HG03196 (cell line): Measurements from ENCODE around the gene NCAM2.
"Not testable (repeated sequence)": the region's sequence is repeated elsewhere in the genome, so short reads cannot be mapped to it uniquely, and the experiment has no call there.

ENCODE experiments used
- ATAC-seq: cut with Tn5 transposase; IDR thresholded peaks from one replicate; pipeline ENCODE4 v1.9.1; 2021; ENCODE audit not compliant: unreplicated experiment

Gene NCAM2

GRCh38 chr21:21102896-21103295, 104.7 kb downstream of the NCAM2 start:
- no peak for ATAC-seq

- no peak for ATAC-seq
Observed at GRCh38 chr21:21103692-21104091, 105.5 kb downstream of the NCAM2 start.

- no peak for ATAC-seq
Observed at GRCh38 chr21:21109736-21110135, 111.5 kb downstream of the NCAM2 start.

GRCh38 chr21:21111309-21111920, 113.2 kb downstream of the NCAM2 start:
- ATAC-seq: no peak

- no peak for ATAC-seq
Observed at GRCh38 chr21:21114461-21114860, 116.3 kb downstream of the NCAM2 start.

GRCh38 chr21:21119091-21119490, 120.9 kb downstream of the NCAM2 start:
- ATAC-seq: no peak

- no peak for ATAC-seq
Observed at GRCh38 chr21:21122680-21123079, 124.5 kb downstream of the NCAM2 start.

GRCh38 chr21:21132390-21132789, 134.2 kb downstream of the NCAM2 start:
- no peak for ATAC-seq

GRCh38 chr21:21137986-21138385, 139.8 kb downstream of the NCAM2 start:
- ATAC-seq: no peak

- no peak for ATAC-seq
Observed at GRCh38 chr21:21146587-21147373, 148.6 kb downstream of the NCAM2 start.

GRCh38 chr21:21147374-21147745, 149.2 kb downstream of the NCAM2 start:
- ATAC-seq: no peak

- no peak for ATAC-seq
Observed at GRCh38 chr21:21148009-21148408, 149.8 kb downstream of the NCAM2 start.

GRCh38 chr21:21148514-21148913, 150.3 kb downstream of the NCAM2 start:
- no peak for ATAC-seq

- not testable (repeated sequence) for ATAC-seq
Observed at GRCh38 chr21:21149445-21149844, 151.2 kb downstream of the NCAM2 start.

- no peak for ATAC-seq
Observed at GRCh38 chr21:21151231-21151630, 153.0 kb downstream of the NCAM2 start.

GRCh38 chr21:21156397-21156796, 158.2 kb downstream of the NCAM2 start:
- ATAC-seq: no peak

GRCh38 chr21:21156957-21157356, 158.7 kb downstream of the NCAM2 start:
- no peak for ATAC-seq

- ATAC-seq: no peak
Observed at GRCh38 chr21:21158376-21158918, 160.2 kb downstream of the NCAM2 start.

- ATAC-seq: no peak
Observed at GRCh38 chr21:21159253-21159899, 161.2 kb downstream of the NCAM2 start.

GRCh38 chr21:21162786-21163185, 164.6 kb downstream of the NCAM2 start:
- no peak for ATAC-seq

GRCh38 chr21:21163904-21164303, 165.7 kb downstream of the NCAM2 start:
- ATAC-seq: peak; percentile 65
